Loucy (cell line): ENCODE measurements around the gene NRGN.

Source experiments
- H2AFZ ChIP-seq: fragments of 200-600 bp; sonication (generic); 2 replicates; pipeline ENCODE4 v1.6.0; 2016; ENCODE audit warnings: antibody characterized with exemption, mild to moderate bottlenecking, low read length, moderate library complexity
- H3F3A ChIP-seq: fragments of 200-600 bp; 2 replicates; pipeline ENCODE4 v1.6.0; 2016; ENCODE audit warnings: antibody characterized with exemption, low read depth, mild to moderate bottlenecking
- H3K27me3 ChIP-seq: fragments of 200-600 bp; sonication (generic); 2 replicates; pipeline ENCODE4 v1.6.1; 2014; ENCODE audit warnings: low read length, mild to moderate bottlenecking; ENCODE audit not compliant: insufficient read depth, poor library complexity, severe bottlenecking
- H3K36me3 ChIP-seq: fragments of 200-600 bp; sonication (generic); 2 replicates; pipeline ENCODE4 v1.6.1; 2016; ENCODE audit warnings: low read length; ENCODE audit not compliant: insufficient read depth
- H3K4me1 ChIP-seq: fragments of 200-600 bp; sonication (generic); 2 replicates; pipeline ENCODE4 v1.5.1; 2014; ENCODE audit warnings: low read length, mild to moderate bottlenecking; ENCODE audit not compliant: insufficient read depth, poor library complexity, severe bottlenecking
- H3K4me2 ChIP-seq: fragments of 200-600 bp; sonication (generic); 2 replicates; pipeline ENCODE4 v1.6.0; 2014; ENCODE audit warnings: antibody characterized with exemption, low read length, low read depth, mild to moderate bottlenecking; ENCODE audit not compliant: poor library complexity, severe bottlenecking
- H3K4me3 ChIP-seq: fragments of 200-600 bp; sonication (generic); 2 replicates; pipeline ENCODE4 v1.5.1; 2014; ENCODE audit warnings: low read length, mild to moderate bottlenecking, mixed read lengths; ENCODE audit not compliant: poor library complexity, severe bottlenecking
- H3K79me2 ChIP-seq: fragments of 200-600 bp; sonication (generic); 2 replicates; pipeline ENCODE4 v1.6.1; 2014; ENCODE audit warnings: low read length; ENCODE audit not compliant: insufficient read depth
- H3K9ac ChIP-seq: fragments of 200-600 bp; sonication (generic); 2 replicates; pipeline ENCODE4 v1.6.0; 2014; ENCODE audit warnings: mild to moderate bottlenecking, low read depth, low read length, moderate library complexity; ENCODE audit not compliant: poor library complexity, severe bottlenecking
- H3K9me2 ChIP-seq: fragments of 200-600 bp; sonication (generic); replicated peaks from 2 replicates; pipeline ENCODE4 v1.6.1; 2016; ENCODE audit warnings: low read depth, low read length, mixed read lengths
- H3K9me3 ChIP-seq: fragments of 200-600 bp; sonication (generic); 2 replicates; pipeline ENCODE4 v1.6.1; 2014; ENCODE audit warnings: mild to moderate bottlenecking, antibody characterized with exemption, low read length, low read depth; ENCODE audit not compliant: insufficient read depth
- H4K20me1 ChIP-seq: fragments of 200-600 bp; sonication (generic); 2 replicates; pipeline ENCODE4 v1.6.0; 2014; ENCODE audit warnings: antibody characterized with exemption, low read length, mild to moderate bottlenecking; ENCODE audit not compliant: insufficient read depth, poor library complexity, severe bottlenecking
- EZH2phosphoT487 ChIP-seq: fragments of 200-600 bp; IDR thresholded peaks from 2 replicates; pipeline ENCODE4 v1.6.1; 2018; ENCODE audit warnings: antibody characterized with exemption, mild to moderate bottlenecking, moderate library complexity, borderline replicate concordance
- TF ChIP-seq, protein P1 (sequence below): fragments of 200-600 bp; sonication (generic); conservative IDR thresholded peaks from 2 replicates; pipeline ENCODE4 v1.5.1; 2014; ENCODE audit warnings: mild to moderate bottlenecking, antibody characterized with exemption, low read length

NRGN gene

DNA sequence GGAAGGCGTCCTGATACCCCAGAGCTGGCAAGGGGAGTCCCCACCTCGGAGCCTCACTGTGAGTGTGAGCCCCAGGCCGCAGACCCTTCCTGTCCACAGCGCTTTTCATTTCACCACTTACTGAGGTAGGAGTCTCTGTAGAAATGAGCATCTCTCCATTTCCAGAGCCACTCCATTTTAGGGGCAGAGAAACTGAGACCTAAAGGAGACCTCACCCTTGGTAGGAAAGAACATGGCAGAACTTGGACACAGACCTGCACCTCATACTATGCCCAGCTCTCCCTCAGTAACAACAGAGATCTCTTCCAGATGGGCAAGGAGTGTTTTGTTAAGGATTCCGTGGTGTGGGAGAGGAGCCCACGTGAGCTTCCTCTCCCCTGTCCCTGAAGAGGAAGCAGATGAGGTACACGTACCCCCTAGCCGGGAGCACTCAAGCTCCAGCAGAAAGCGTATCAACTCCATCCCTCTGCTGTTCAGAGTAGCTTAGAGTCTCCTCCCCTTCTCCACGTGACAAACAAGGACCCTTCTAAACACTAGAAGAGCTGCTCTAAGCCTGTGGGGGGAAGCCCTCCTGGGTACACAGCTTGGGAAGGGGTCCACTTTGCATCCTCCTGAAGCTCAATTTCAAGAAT lies 12.8 kb downstream of the NRGN start:
- H3F3A ChIP-seq: no peaks in the 10 kb centered on the region
- TF ChIP-seq EZH2phosphoT487: no peak
- TF ChIP-seq, protein P1, sequence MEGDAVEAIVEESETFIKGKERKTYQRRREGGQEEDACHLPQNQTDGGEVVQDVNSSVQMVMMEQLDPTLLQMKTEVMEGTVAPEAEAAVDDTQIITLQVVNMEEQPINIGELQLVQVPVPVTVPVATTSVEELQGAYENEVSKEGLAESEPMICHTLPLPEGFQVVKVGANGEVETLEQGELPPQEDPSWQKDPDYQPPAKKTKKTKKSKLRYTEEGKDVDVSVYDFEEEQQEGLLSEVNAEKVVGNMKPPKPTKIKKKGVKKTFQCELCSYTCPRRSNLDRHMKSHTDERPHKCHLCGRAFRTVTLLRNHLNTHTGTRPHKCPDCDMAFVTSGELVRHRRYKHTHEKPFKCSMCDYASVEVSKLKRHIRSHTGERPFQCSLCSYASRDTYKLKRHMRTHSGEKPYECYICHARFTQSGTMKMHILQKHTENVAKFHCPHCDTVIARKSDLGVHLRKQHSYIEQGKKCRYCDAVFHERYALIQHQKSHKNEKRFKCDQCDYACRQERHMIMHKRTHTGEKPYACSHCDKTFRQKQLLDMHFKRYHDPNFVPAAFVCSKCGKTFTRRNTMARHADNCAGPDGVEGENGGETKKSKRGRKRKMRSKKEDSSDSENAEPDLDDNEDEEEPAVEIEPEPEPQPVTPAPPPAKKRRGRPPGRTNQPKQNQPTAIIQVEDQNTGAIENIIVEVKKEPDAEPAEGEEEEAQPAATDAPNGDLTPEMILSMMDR: no peak
- H4K20me1 ChIP-seq: no peaks in the 10 kb centered on the region
- no peak overlapping the region for H2AFZ ChIP-seq
- no peak overlapping the region for H3K4me2 ChIP-seq
- H3K79me2 ChIP-seq: no peaks in the 10 kb centered on the region
- H3K36me3 ChIP-seq: no peaks in the 10 kb centered on the region
- no peak overlapping the region for H3K4me3 ChIP-seq
- no peaks in the 10 kb centered on the region for H3K4me1 ChIP-seq
- H3K27me3 ChIP-seq: no peaks in the 10 kb centered on the region
- no peak overlapping the region for H3K9ac ChIP-seq
- H3K9me3 ChIP-seq: no peaks in the 10 kb centered on the region
- no peaks in the 10 kb centered on the region for H3K9me2 ChIP-seq

DNA sequence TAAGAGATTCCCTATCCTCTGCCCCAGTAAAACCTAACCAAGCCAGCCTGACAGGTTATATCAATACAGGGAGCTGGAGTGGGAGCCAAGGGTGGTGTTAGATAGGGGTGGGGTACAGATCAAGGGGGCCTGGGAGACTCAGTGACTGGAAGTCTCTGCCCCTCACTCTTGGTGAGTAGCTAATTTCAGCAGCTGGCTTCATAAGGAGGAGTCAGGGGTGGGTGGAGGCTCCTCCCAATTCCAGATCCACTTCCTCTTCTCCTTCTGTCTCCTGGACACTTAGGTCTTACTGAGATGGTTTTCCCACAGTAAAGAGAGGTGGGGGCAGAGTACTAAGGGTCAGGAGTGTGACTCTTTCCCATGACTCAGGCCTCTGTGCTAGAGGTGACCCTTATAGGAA lies 13.5 kb downstream of the NRGN start:
- no peaks in the 10 kb centered on the region for H4K20me1 ChIP-seq
- H3K9me3 ChIP-seq: no peaks in the 10 kb centered on the region
- no peak overlapping the region for H2AFZ ChIP-seq
- no peaks in the 10 kb centered on the region for H3K9me2 ChIP-seq
- no peaks in the 10 kb centered on the region for H3K4me1 ChIP-seq
- H3K4me3 ChIP-seq: no peak overlapping the region
- H3K79me2 ChIP-seq: no peaks in the 10 kb centered on the region
- H3K36me3 ChIP-seq: no peaks in the 10 kb centered on the region
- TF ChIP-seq, protein P1: no peak
- no peak for TF ChIP-seq EZH2phosphoT487
- no peak overlapping the region for H3K4me2 ChIP-seq
- H3K27me3 ChIP-seq: no peaks in the 10 kb centered on the region
- no peaks in the 10 kb centered on the region for H3F3A ChIP-seq
- no peak overlapping the region for H3K9ac ChIP-seq

DNA sequence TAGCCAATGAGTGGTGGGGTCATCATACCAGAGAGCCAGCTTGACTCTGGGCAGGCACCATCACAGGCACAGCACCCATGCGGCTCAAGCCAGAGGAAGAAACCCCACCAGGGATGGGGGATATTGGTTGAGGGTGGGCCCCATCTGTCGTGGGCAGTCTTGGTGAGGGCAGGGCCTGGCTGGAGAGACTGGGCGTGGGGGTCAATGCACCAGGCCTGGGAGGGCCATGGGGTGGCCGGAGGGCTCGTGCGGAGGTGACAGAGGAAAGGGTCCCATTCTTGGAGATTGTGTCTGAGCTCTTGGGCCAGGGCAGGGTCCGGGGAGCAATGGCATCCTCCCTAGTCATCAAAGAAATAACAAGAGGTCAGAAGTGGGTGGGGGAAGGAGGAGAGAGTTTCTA lies 13.9 kb downstream of the NRGN start:
- Histone ChIP-seq H3K4me1 (no peaks in the 10 kb centered on the region), H3K27me3 (no peaks in the 10 kb centered on the region), H2AFZ (no peak overlapping the region)

More for the DNA sequence above, 13.9 kb downstream of the NRGN start:
- Histone ChIP-seq H3F3A (no peaks in the 10 kb centered on the region), H3K9me3 (no peaks in the 10 kb centered on the region), H3K79me2 (no peaks in the 10 kb centered on the region), H3K4me2 (no peak overlapping the region), H3K9me2 (no peaks in the 10 kb centered on the region), H3K4me3 (no peak overlapping the region), H3K36me3 (no peaks in the 10 kb centered on the region), H3K9ac (no peak overlapping the region), H4K20me1 (no peaks in the 10 kb centered on the region)
- TF ChIP-seq EZH2phosphoT487: no peak
- TF ChIP-seq, protein P1: no peak
